ENCODE measurements around the gene ESF1. TPM values are rescaled to one million over a fixed set of nuclear protein-coding genes. Genes with fewer than 3 reads are reported as not detected.

ESF1 gene
- total RNA-seq, 1 donor from 2014 or later: 15.5 TPM

DNA sequence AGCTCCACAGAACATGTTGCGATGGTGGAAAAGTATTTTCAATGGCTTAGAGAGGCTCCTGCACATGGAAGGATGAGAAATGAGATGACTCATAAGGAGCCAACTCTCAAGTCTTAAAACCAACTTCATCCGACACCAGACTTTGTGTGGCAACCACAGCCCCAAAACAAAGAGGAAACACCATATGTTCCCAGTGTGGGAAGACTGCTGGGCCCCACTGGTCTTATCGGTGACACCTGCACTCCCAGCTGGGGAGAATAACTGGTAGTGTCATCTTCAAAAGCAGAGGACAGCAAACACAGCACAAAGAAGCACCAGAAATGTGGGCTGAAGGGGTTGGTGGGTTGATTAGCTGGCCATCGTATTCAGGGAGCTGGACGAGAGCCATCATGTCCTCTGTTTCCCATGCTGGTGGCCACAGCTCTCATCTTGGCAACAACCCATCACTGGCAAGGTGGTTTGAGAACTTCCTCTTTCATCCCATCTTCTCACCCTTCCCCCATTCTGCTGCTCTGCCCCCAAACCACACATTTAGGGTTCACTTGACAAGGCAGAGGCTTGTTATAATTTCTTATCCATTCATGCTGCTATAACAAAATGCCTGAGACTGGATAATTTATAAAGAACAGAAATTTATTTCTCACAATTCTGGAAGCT, 100.0 kb downstream of the ESF1 start:
- Mint-ChIP-seq H3K27ac (peak overlapping the region; percentile 68), H3K27me3 (no peaks in the 10 kb centered on the region), H3K36me3 (ENCODE audit: low read depth) (no peaks in the 10 kb centered on the region), H3K4me1 (peaks cover 32% of the 10 kb centered on the region), H3K9me3 (no peaks in the 10 kb centered on the region), H3K4me3 (peak overlapping the region; percentile 41)
- DNase-seq (peak; percentile 16), ATAC-seq (ENCODE audit: low read depth) (peak; percentile 21)
- ChIA-PET POLR2A (no interaction called here), CTCF (no interaction called here)
- intact Hi-C loops (cut with micrococcal nuclease): loop anchor here (1.0 kb wide), 1 partner anchor 33 kb away; no protein-coding TSS in a partner anchor
- TF ChIP-seq, protein P1, sequence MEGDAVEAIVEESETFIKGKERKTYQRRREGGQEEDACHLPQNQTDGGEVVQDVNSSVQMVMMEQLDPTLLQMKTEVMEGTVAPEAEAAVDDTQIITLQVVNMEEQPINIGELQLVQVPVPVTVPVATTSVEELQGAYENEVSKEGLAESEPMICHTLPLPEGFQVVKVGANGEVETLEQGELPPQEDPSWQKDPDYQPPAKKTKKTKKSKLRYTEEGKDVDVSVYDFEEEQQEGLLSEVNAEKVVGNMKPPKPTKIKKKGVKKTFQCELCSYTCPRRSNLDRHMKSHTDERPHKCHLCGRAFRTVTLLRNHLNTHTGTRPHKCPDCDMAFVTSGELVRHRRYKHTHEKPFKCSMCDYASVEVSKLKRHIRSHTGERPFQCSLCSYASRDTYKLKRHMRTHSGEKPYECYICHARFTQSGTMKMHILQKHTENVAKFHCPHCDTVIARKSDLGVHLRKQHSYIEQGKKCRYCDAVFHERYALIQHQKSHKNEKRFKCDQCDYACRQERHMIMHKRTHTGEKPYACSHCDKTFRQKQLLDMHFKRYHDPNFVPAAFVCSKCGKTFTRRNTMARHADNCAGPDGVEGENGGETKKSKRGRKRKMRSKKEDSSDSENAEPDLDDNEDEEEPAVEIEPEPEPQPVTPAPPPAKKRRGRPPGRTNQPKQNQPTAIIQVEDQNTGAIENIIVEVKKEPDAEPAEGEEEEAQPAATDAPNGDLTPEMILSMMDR (IDR thresholded peaks at IDR 0.05): no peak

DNA sequence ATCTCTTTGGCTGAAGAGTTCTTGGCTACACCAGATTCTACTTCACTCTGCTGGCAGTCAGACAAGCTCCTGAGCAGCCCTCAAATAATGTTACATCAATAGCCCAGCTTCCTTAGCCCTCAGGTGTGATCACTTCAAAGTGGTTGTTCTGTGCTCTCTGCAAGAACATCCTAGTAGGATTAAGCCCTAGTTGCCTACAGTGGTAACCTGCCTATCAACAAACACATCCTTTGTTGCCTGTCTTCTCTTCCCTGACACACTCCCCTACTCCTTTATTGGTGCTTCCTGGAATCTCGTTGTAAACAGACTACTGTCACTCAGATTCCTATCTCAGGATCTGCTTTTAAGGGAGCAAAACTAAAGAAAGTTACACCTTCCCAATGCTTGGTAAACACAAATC, 100.9 kb downstream of the ESF1 start:
- TF ChIP-seq, protein P1 (IDR thresholded peaks at IDR 0.05): no peak
- Mint-ChIP-seq H3K9me3 (no peaks in the 10 kb centered on the region), H3K36me3 (ENCODE audit: low read depth) (no peaks in the 10 kb centered on the region), H3K27ac (no peak overlapping the region), H3K27me3 (no peaks in the 10 kb centered on the region), H3K4me3 (no peak overlapping the region), H3K4me1 (peaks cover 32% of the 10 kb centered on the region)
- intact Hi-C loops (cut with micrococcal nuclease): no loop called here
- DNase-seq: no peak
- POLR2A ChIA-PET: no interaction called here
- no peak for ATAC-seq (ENCODE audit: low read depth)
- CTCF ChIA-PET: no interaction called here

DNA sequence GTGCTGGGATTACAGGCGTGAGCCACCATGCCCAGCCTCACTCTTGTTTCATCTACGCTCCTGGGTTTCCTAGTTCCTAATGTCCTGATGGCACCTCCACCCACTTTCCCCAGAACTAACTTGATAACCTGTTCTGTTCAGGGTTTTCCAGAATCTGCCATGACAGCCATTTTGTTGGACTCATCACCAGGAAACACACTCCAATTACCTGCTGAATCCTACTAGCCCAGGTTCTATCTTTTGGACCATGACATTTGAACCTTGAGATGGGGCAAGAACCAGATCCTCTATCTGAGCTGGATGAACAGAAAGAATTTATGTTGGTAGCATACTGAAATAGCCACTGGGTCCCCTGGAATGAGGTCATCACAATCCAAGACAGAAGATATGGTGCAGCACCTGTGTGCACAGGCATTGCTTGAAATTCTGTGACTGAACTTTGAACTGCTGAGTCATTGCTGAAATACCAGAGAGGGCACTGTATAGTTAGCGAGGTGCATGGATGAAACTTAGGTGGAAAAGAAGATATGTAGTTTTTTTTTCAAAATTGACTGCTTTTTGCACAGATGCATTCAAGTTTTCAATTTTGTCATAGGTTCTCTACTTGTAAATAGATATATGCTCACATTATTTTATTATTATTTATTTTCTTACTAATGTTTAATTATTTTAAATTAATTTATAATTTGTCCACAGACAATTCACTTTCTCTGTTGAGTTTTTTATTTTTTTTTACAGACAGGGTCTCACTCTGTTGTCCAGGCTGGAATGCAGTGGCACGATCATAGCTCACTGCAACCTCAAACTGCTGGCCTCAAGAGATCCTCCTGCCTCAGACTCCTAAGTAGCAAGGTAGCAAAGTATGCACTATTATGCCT, 103.2 kb downstream of the ESF1 start:
- no peaks in the 10 kb centered on the region for H3K36me3 Mint-ChIP-seq (ENCODE audit: low read depth)
- TF ChIP-seq, protein P1 (IDR thresholded peaks at IDR 0.05): no peak
- H3K27ac Mint-ChIP-seq: no peak overlapping the region
- intact Hi-C loops (cut with micrococcal nuclease): no loop called here
- H3K4me1 Mint-ChIP-seq: peaks cover 30% of the 10 kb centered on the region
- H3K27me3 Mint-ChIP-seq: no peaks in the 10 kb centered on the region
- POLR2A ChIA-PET: interaction anchor here (0.6 kb wide), 1 partner anchor 26 kb away, joined by 4 read pairs; no protein-coding TSS in a partner anchor
- ATAC-seq (ENCODE audit: low read depth) (no peak), DNase-seq (no peak)
- H3K4me3 Mint-ChIP-seq: no peak overlapping the region
- CTCF ChIA-PET: no interaction called here
- H3K9me3 Mint-ChIP-seq: no peaks in the 10 kb centered on the region

DNA sequence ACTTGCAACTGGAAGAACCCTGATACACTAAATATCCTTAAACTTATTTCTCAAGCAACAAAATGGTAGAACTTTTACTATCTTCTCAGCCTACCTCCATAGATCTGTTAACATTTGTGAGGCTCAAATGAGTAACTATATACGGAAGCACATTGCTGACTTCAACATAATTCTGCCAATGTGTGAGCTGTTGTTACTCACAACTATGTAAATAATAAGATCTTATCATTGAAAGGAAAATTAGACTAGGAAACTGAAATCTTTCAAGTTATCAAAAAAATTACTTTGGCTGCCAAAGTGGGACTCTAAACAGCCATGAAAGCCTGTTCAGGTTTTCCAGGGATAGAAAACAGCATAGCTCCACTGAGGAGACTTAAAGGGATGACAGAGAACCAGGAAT, 105.8 kb downstream of the ESF1 start:
- ChIA-PET CTCF (no interaction called here), POLR2A (no interaction called here)
- Mint-ChIP-seq H3K27ac (no peak overlapping the region), H3K9me3 (no peaks in the 10 kb centered on the region), H3K4me3 (no peak overlapping the region), H3K36me3 (ENCODE audit: low read depth) (no peaks in the 10 kb centered on the region), H3K4me1 (peaks cover 7% of the 10 kb centered on the region), H3K27me3 (no peaks in the 10 kb centered on the region)
- no peak for ATAC-seq (ENCODE audit: low read depth)
- intact Hi-C loops (cut with micrococcal nuclease): no loop called here
- TF ChIP-seq, protein P1 (IDR thresholded peaks at IDR 0.05): no peak
- DNase-seq: no peak

DNA sequence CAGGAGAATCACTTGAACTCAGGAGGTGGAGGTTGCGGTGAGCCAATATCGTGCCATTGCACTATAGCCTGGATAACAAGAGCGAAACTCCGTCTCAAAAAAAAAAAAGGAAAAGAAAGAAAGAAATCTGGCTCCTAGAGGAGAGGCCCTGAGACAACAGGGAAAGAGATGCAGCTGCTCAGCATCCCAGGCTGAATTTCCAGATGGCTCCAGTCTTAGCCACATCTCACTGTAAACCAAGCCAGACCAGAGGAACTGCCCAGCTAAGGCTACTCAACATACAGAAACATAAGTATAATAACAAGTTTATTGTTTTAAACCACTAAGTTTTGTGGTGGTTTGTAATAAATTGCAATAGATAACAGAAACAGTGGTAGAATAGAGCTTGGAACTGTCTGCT, 107.5 kb downstream of the ESF1 start:
- no peaks in the 10 kb centered on the region for H3K27me3 Mint-ChIP-seq
- DNase-seq: no peak
- H3K36me3 Mint-ChIP-seq (ENCODE audit: low read depth): no peaks in the 10 kb centered on the region
- no peak overlapping the region for H3K4me3 Mint-ChIP-seq
- ATAC-seq (ENCODE audit: low read depth): no peak
- CTCF ChIA-PET: no interaction called here
- TF ChIP-seq, protein P1 (IDR thresholded peaks at IDR 0.05): no peak
- POLR2A ChIA-PET: no interaction called here
- intact Hi-C loops (cut with micrococcal nuclease): no loop called here
- H3K4me1 Mint-ChIP-seq: no peaks in the 10 kb centered on the region
- H3K9me3 Mint-ChIP-seq: no peaks in the 10 kb centered on the region
- no peak overlapping the region for H3K27ac Mint-ChIP-seq

Measured in activated B cell treated with CpG ODN at 0.5 μM for 24 hours (primary cell).